ENCODE measurements around the gene DHRS7B. TPM values are rescaled to one million over a fixed set of nuclear protein-coding genes. Genes with fewer than 3 reads are reported as not detected.

The DHRS7B gene
- total RNA-seq, 4 donors from 2014 or later = 24.0 to 30.3 (median 28.8) TPM

GRCh38 chr17:21208352-21208751 is 81.6 kb downstream of the DHRS7B start:
- H3K4me1 ChIP-seq = peaks cover 73 to 84% (median 76%) of the 10 kb centered on the region in 4 donors
- H3K9me3 ChIP-seq = no peaks in the 10 kb centered on the region
- H3K27ac ChIP-seq (replicated peaks in 1 of 4) = no peak overlapping the region
- DNase-seq (ENCODE audit: extremely low spot score) = no peak
- no peaks in the 10 kb centered on the region for H3K27me3 ChIP-seq
- peaks cover 0 to 43% (median 24%) of the 10 kb centered on the region in 4 donors for H3K36me3 ChIP-seq
- TF ChIP-seq POLR2AphosphoS5 (IDR thresholded peaks at IDR 0.05) = no peak
- no peak for TF ChIP-seq CTCF (IDR thresholded peaks at IDR 0.05)
- no peak for TF ChIP-seq EP300 (IDR thresholded peaks at IDR 0.05)
- no peak for TF ChIP-seq POLR2A (IDR thresholded peaks at IDR 0.05; ENCODE audit: low read depth)
- H3K4me3 ChIP-seq = no peak overlapping the region
- WGBS = 72% methylated on average over 7 of the region's 7 CpGs
- intact Hi-C loops (cut with DNase I) = no loop called here

- peaks cover 0 to 5% (median 0%) of the 10 kb centered on the region in 4 donors for H3K27me3 ChIP-seq
- no peak overlapping the region for H3K4me3 ChIP-seq
- peaks cover 0 to 43% (median 24%) of the 10 kb centered on the region in 4 donors for H3K36me3 ChIP-seq
- DNase-seq (ENCODE audit: extremely low spot score) = no peak
- H3K9me3 ChIP-seq = no peaks in the 10 kb centered on the region
- intact Hi-C loops (cut with DNase I) = loop anchor here (5.0 kb wide), 1 partner anchor 47 kb away; no protein-coding TSS in a partner anchor
- H3K4me1 ChIP-seq = peaks cover 60 to 71% (median 68%) of the 10 kb centered on the region in 4 donors
- H3K27ac ChIP-seq (replicated peaks in 1 of 4) = no peak overlapping the region
- WGBS = 81% methylated on average over 17 of the region's 17 CpGs
- TF ChIP-seq CTCF (IDR thresholded peaks at IDR 0.05) = no peak
- TF ChIP-seq POLR2A (IDR thresholded peaks at IDR 0.05; ENCODE audit: low read depth) = no peak
- no peak for TF ChIP-seq POLR2AphosphoS5 (IDR thresholded peaks at IDR 0.05)
- no peak for TF ChIP-seq EP300 (IDR thresholded peaks at IDR 0.05)
Observed at GRCh38 chr17:21209511-21210175, 82.9 kb downstream of the DHRS7B start.

- Histone ChIP-seq H3K27me3 (peaks cover 0 to 7% (median 0%) of the 10 kb centered on the region in 4 donors), H3K9me3 (no peaks in the 10 kb centered on the region), H3K4me1 (peaks cover 60 to 71% (median 67%) of the 10 kb centered on the region in 4 donors), H3K27ac (replicated peaks in 1 of 4) (no peak overlapping the region), H3K36me3 (peaks cover 0 to 41% (median 24%) of the 10 kb centered on the region in 4 donors), H3K4me3 (no peak overlapping the region)
- intact Hi-C loops (cut with DNase I) = loop anchor here (5.0 kb wide), 1 partner anchor 48 kb away; no protein-coding TSS in a partner anchor
- TF ChIP-seq POLR2AphosphoS5 (IDR thresholded peaks at IDR 0.05) (no peak), EP300 (IDR thresholded peaks at IDR 0.05) (no peak), POLR2A (IDR thresholded peaks at IDR 0.05; ENCODE audit: low read depth) (no peak), CTCF (IDR thresholded peaks at IDR 0.05) (no peak)
- no peak for DNase-seq (ENCODE audit: extremely low spot score)
- 74% methylated on average over 15 of the region's 15 CpGs for WGBS
Observed at GRCh38 chr17:21210411-21211076, 83.8 kb downstream of the DHRS7B start.

GRCh38 chr17:21211825-21212479 is 85.2 kb downstream of the DHRS7B start:
- Histone ChIP-seq H3K27ac (replicated peaks in 1 of 4) (no peak overlapping the region), H3K4me3 (no peak overlapping the region), H3K4me1 (peaks cover 64 to 81% (median 68%) of the 10 kb centered on the region in 4 donors), H3K27me3 (peaks cover 0 to 7% (median 0%) of the 10 kb centered on the region in 4 donors), H3K9me3 (no peaks in the 10 kb centered on the region), H3K36me3 (peaks cover 0 to 41% (median 24%) of the 10 kb centered on the region in 4 donors)
- intact Hi-C loops (cut with DNase I) = loop anchor here (5.0 kb wide), 1 partner anchor 50 kb away; no protein-coding TSS in a partner anchor
- TF ChIP-seq EP300 (IDR thresholded peaks at IDR 0.05) (no peak), POLR2A (IDR thresholded peaks at IDR 0.05; ENCODE audit: low read depth) (no peak), CTCF (IDR thresholded peaks at IDR 0.05) (no peak), POLR2AphosphoS5 (IDR thresholded peaks at IDR 0.05) (no peak)
- WGBS = 77% methylated on average over 8 of the region's 9 CpGs
- DNase-seq (ENCODE audit: extremely low spot score) = no peak

All from esophagus muscularis mucosa (tissue), 4 donors.